AG04449 (cell line): ENCODE results near the gene MYBPC1.

Experiments
- CTCF ChIA-PET: fragments of 350-600 bp; formaldehyde crosslinking; extraction: SDS; loops from one replicate; lab custom pipeline; 2021; ENCODE audit warnings: antibody characterized with exemption; lab: Yijun Ruan, JAX
- POLR2A ChIA-PET: fragments of 400-600, 350-600 bp; formaldehyde crosslinking; extraction: SDS; loops from one replicate; lab custom pipeline; 2020; ENCODE audit warnings: antibody characterized with exemption, inconsistent platforms; lab: Yijun Ruan, JAX
- DNase-seq: peaks from one replicate; pipeline ENCODE4 v3.0.0-alpha.2; 2010; ENCODE audit warnings: low read depth, low spot score
- H3K4me3 ChIP-seq: 2 replicates; pipeline ENCODE4 v1.5.1; 2011; ENCODE audit warnings: low read depth, mild to moderate bottlenecking, control low read depth, low read length
- CTCF ChIP-seq: IDR thresholded peaks from one replicate; pipeline ENCODE4 v1.5.1; 2011; ENCODE audit warnings: mild to moderate bottlenecking, moderate library complexity, low read length, control low read depth, inconsistent platforms; ENCODE audit not compliant: insufficient read depth; ENCODE audit errors: missing control alignments

The MYBPC1 gene

GRCh38 chr12:101694297-101694848, 99.6 kb downstream of the MYBPC1 start:
- no peak overlapping the region for H3K4me3 ChIP-seq
- no peak for DNase-seq
- TF ChIP-seq CTCF: no peak
- ChIA-PET CTCF (no interaction called here), POLR2A (no interaction called here)

- TF ChIP-seq CTCF: no peak
- ChIA-PET CTCF (no interaction called here), POLR2A (no interaction called here)
- no peak overlapping the region for H3K4me3 ChIP-seq
- no peak for DNase-seq
Measured at GRCh38 chr12:101694986-101695385, 100.2 kb downstream of the MYBPC1 start.

GRCh38 chr12:101695706-101696105, 100.9 kb downstream of the MYBPC1 start:
- no peak for TF ChIP-seq CTCF
- DNase-seq: no peak
- no peak overlapping the region for H3K4me3 ChIP-seq
- ChIA-PET CTCF (no interaction called here), POLR2A (no interaction called here)

- ChIA-PET CTCF (no interaction called here), POLR2A (no interaction called here)
Measured at GRCh38 chr12:101696251-101697196, 101.8 kb downstream of the MYBPC1 start.

GRCh38 chr12:101697197-101697929, 102.6 kb downstream of the MYBPC1 start, which contains the start of gene CHPT1:
CHPT1 (plus strand) TSS chr12:101697640; CDS start chr12:101697862, 222 bp downstream.
- peak within 1 kb of the TSS; percentile 88 for H3K4me3 ChIP-seq
- DNase-seq: no peak
- ChIA-PET POLR2A (no interaction called here), CTCF (interaction anchor here (2.3 kb wide), 1 partner anchor 10 kb away, joined by 10 read pairs; no protein-coding TSS in a partner anchor)
- TF ChIP-seq CTCF: no peak

More at GRCh38 chr12:101696251-101697196, 101.8 kb downstream of the MYBPC1 start:
- DNase-seq: no peak
- no peak for TF ChIP-seq CTCF
- peak overlapping the region; percentile 88 for H3K4me3 ChIP-seq
